Fibroblast of lung (primary cell): Measurements from ENCODE around the gene LATS2. TPM values are rescaled to one million over a fixed set of nuclear protein-coding genes. Genes with fewer than 3 reads are reported as not detected.

ENCODE experiments used
- DNase-seq, 2 donors: peaks; one replicate each; pipeline versions ENCODE4 v3.0.0 to v3.0.0-alpha.2; 2010; ENCODE audit warnings: low read depth in 2 of 2
- H2AFZ ChIP-seq: 2 replicates; pipeline ENCODE4 v1.5.1; 2012; ENCODE audit warnings: low read length, control low read depth, inconsistent platforms
- H3K27ac ChIP-seq: 2 replicates; pipeline ENCODE4 v1.5.1; 2011; ENCODE audit warnings: low read length, control low read depth; ENCODE audit not compliant: insufficient read depth
- H3K27me3 ChIP-seq: 2 replicates; pipeline ENCODE4 v1.5.1; 2011; ENCODE audit warnings: mild to moderate bottlenecking, low read length; ENCODE audit not compliant: control insufficient read depth, insufficient read depth
- H3K36me3 ChIP-seq: 2 replicates; pipeline ENCODE4 v1.5.1; 2011; ENCODE audit warnings: low read length; ENCODE audit not compliant: control insufficient read depth, insufficient read depth
- H3K4me1 ChIP-seq: 2 replicates; pipeline ENCODE4 v1.5.1; 2011; ENCODE audit warnings: low read length; ENCODE audit not compliant: control insufficient read depth, insufficient read depth; ENCODE audit errors: extremely low read depth
- H3K4me2 ChIP-seq: 2 replicates; pipeline ENCODE4 v1.5.1; 2011; ENCODE audit warnings: low read length, control low read depth; ENCODE audit not compliant: insufficient read depth; ENCODE audit errors: extremely low read depth
- H3K4me3 ChIP-seq, 4 experiments: fragments of 200-600 bp in 1 of 4; sonication (generic) in 1 of 4; replicated peaks in 1 of 4; 2 replicates each; pipeline ENCODE4 v1.5.1; 2011 to 2016; ENCODE audit warnings: low read length in 4 of 4, low read depth in 3 of 4, mild to moderate bottlenecking in 3 of 4, control low read depth in 2 of 4, inconsistent platforms in 1 of 4, mixed read lengths in 1 of 4; ENCODE audit not compliant: insufficient read depth in 1 of 4; ENCODE audit errors: control extremely low read depth in 1 of 4
- H3K79me2 ChIP-seq: 2 replicates; pipeline ENCODE4 v1.5.1; 2012; ENCODE audit warnings: mild to moderate bottlenecking, low read length, inconsistent platforms; ENCODE audit not compliant: control insufficient read depth, insufficient read depth
- H3K9ac ChIP-seq: 2 replicates; pipeline ENCODE4 v1.5.1; 2011; ENCODE audit warnings: mild to moderate bottlenecking, low read length, control low read depth; ENCODE audit not compliant: insufficient read depth
- H3K9me3 ChIP-seq: 2 replicates; pipeline ENCODE4 v1.5.1; 2012; ENCODE audit warnings: low read depth, low read length; ENCODE audit not compliant: control insufficient read depth, insufficient read depth
- H4K20me1 ChIP-seq: 2 replicates; pipeline ENCODE4 v1.5.1; 2011; ENCODE audit warnings: low read length; ENCODE audit not compliant: control insufficient read depth, insufficient read depth; ENCODE audit errors: extremely low read depth
- EZH2 ChIP-seq: IDR thresholded peaks from 2 replicates; pipeline ENCODE4 v1.5.1; 2012; ENCODE audit warnings: low read length, control low read depth, mild to moderate bottlenecking; ENCODE audit errors: missing control alignments
- polyA plus RNA-seq, 2 donors: library from polyadenylated mRNA; depleted of rRNA in 1 of 2; stranded (reverse) in 1 of 2; unstranded in 1 of 2; fragments of >200 nt; gene quantifications; 2 replicates each; pipeline ENCODE4 v1.2.1, GENCODE V29; 2011 to 2012; ENCODE audit warnings: missing spikeins in 1 of 2
- total RNA-seq: library from RNA; depleted of rRNA; stranded (reverse); fragments of >200 nt; gene quantifications from 2 replicates; pipeline ENCODE4 v1.2.1, GENCODE V29; 2014
- TF ChIP-seq, protein P1 (sequence below), 2 donors: IDR thresholded peaks in 1 of 2; conservative IDR thresholded peaks in 1 of 2; 1 replicate in 1 of 2; 2 replicates in 1 of 2; pipeline ENCODE4 v1.5.1; 2011 to 2012; ENCODE audit warnings: low read length in 2 of 2, control low read depth in 1 of 2, inconsistent platforms in 1 of 2, low read depth in 1 of 2, mild to moderate bottlenecking in 1 of 2

Gene LATS2
- total and polyA plus RNA-seq, 2 donors (not counting 1 experiment from before 2014, with no cell fraction given) = 16.2 to 32.0 TPM

DNA sequence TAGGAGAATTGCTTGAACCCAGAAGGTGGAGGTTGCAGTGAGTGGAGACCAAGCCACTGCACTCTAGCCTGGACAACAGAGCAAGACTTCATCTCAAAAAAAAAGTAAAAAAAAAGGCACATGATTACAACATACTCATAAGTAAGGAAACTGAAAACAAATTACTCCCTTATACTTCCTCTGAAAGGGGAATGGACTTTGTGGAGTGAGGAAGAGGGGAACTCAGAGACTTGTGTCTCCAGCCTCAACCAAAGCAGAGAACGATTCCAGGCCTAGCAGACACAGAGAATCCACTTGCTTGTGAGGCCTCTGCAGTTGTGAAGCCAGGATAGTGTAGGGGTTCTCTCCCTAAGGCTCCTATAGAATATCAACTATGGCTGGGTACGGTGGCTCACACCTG lies 4.3 kb upstream of the LATS2 start:
- no peak overlapping the region for H3K4me3 ChIP-seq
- TF ChIP-seq, protein P1, sequence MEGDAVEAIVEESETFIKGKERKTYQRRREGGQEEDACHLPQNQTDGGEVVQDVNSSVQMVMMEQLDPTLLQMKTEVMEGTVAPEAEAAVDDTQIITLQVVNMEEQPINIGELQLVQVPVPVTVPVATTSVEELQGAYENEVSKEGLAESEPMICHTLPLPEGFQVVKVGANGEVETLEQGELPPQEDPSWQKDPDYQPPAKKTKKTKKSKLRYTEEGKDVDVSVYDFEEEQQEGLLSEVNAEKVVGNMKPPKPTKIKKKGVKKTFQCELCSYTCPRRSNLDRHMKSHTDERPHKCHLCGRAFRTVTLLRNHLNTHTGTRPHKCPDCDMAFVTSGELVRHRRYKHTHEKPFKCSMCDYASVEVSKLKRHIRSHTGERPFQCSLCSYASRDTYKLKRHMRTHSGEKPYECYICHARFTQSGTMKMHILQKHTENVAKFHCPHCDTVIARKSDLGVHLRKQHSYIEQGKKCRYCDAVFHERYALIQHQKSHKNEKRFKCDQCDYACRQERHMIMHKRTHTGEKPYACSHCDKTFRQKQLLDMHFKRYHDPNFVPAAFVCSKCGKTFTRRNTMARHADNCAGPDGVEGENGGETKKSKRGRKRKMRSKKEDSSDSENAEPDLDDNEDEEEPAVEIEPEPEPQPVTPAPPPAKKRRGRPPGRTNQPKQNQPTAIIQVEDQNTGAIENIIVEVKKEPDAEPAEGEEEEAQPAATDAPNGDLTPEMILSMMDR (conservative IDR thresholded peaks at IDR 0.05 in 1 of 2, IDR thresholded peaks at IDR 0.05 in 1 of 2; ENCODE audit: low read depth in 1 of 2, low read length in 2 of 2) = no peak
- TF ChIP-seq EZH2 = no peak
- H3K4me2 ChIP-seq = no peak overlapping the region
- H3K79me2 ChIP-seq = peaks cover 4% of the 10 kb centered on the region
- H3K27ac ChIP-seq = no peak overlapping the region
- peak overlapping the region; percentile 26 for H2AFZ ChIP-seq
- peaks cover 6% of the 10 kb centered on the region for H3K4me1 ChIP-seq
- H3K36me3 ChIP-seq = no peaks in the 10 kb centered on the region
- DNase-seq = no peak
- H3K9me3 ChIP-seq = no peaks in the 10 kb centered on the region
- no peak overlapping the region for H3K9ac ChIP-seq
- no peaks in the 10 kb centered on the region for H4K20me1 ChIP-seq
- no peaks in the 10 kb centered on the region for H3K27me3 ChIP-seq

DNA sequence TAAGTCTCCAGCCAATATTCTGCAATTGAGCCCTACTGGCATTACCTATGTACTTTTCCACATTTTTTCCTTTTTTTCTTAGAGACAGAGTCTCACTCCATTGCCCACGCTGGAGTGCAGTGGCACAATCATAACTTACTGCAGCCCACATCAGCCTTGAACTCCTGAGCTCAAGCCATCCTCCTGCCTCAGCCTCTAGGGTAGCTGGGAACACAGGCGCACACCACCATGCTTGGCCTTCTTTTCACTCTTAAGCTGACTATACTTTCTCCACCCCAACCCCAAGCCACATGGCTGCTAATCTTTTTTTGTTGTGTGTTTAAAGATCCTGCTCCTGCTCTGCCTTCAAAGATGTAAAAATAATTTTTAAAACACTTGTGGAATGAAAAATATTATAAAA lies 1.6 kb upstream of the LATS2 start:
- H3K4me2 ChIP-seq = no peak overlapping the region
- no peaks in the 10 kb centered on the region for H4K20me1 ChIP-seq
- peaks cover 31% of the 10 kb centered on the region for H3K79me2 ChIP-seq
- no peak for DNase-seq
- H3K9ac ChIP-seq = no peak overlapping the region
- H3K36me3 ChIP-seq = no peaks in the 10 kb centered on the region
- H3K27me3 ChIP-seq = no peaks in the 10 kb centered on the region
- H3K4me3 ChIP-seq = no peak overlapping the region
- H3K27ac ChIP-seq = no peak overlapping the region
- no peak overlapping the region for H2AFZ ChIP-seq
- no peak for TF ChIP-seq EZH2
- TF ChIP-seq, protein P1 (conservative IDR thresholded peaks at IDR 0.05 in 1 of 2, IDR thresholded peaks at IDR 0.05 in 1 of 2; ENCODE audit: low read depth in 1 of 2, low read length in 2 of 2) = no peak
- H3K4me1 ChIP-seq = peaks cover 3% of the 10 kb centered on the region
- no peaks in the 10 kb centered on the region for H3K9me3 ChIP-seq

DNA sequence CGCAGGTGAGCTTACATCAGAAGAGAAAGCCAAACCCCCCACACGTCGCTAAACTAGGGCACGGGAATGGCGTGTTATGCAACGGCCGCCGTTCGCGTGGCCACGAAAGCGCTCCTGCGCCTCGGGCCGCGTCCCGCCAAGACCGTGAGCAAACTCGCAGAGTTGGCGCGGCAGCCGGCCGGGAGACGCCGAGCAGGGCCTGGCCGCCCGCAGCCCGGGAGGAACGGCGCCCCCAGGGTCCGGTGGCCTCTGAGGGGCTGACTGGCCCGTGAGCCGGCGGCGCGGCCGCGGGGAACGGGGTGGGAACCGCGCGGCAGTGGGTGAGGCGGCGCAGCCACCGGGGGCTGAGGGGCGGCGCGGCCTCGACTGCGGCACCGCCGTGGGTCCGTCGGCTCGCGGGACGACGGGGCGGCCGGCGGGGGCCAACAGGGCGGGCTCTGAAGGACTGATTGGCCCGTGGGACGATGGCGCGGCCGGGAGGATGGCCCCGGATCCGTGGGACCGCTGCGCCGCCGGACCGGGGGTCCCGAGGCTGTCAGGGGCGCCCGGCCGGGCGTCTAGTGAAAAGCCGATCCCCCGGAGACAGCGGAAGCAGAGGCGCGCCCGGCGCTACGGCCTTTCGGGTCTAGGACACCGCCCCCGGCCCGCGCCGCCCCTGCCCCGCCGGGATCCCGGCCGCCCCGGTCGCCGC lies 903 bp downstream of the LATS2 start:
- Histone ChIP-seq H3K79me2 (peaks cover 55% of the 10 kb centered on the region), H3K9ac (peak overlapping the region; percentile 100), H3K27ac (peak overlapping the region; percentile 99), H3K9me3 (no peaks in the 10 kb centered on the region), H3K4me3 (peak overlapping the region; percentile 58 to 94 (median 92)), H3K27me3 (no peaks in the 10 kb centered on the region), H2AFZ (no peak overlapping the region), H3K36me3 (no peaks in the 10 kb centered on the region), H4K20me1 (no peaks in the 10 kb centered on the region), H3K4me1 (peaks cover 8% of the 10 kb centered on the region), H3K4me2 (peak overlapping the region; percentile 92)
- peak in 1 of 2 donors; percentile 57 for DNase-seq
- no peak for TF ChIP-seq EZH2
- TF ChIP-seq, protein P1 (conservative IDR thresholded peaks at IDR 0.05 in 1 of 2, IDR thresholded peaks at IDR 0.05 in 1 of 2; ENCODE audit: low read depth in 1 of 2, low read length in 2 of 2) = no peak
